IPS-18c (cell line): Measurements from ENCODE around the gene MSH5.
"Not testable (repeated sequence)": the region's sequence is repeated elsewhere in the genome, so short reads cannot be mapped to it uniquely, and the experiment has no call there.

ENCODE experiments used
- H3K4me3 ChIP-seq: 2 replicates; pipeline ENCODE4 v1.7.0; 2013; ENCODE audit warnings: low read depth, mild to moderate bottlenecking, low read length, moderate library complexity; ENCODE audit not compliant: insufficient read depth
- H3K9me3 ChIP-seq: one replicate; pipeline ENCODE4 v1.6.1; 2013; ENCODE audit warnings: mild to moderate bottlenecking, low read length, moderate library complexity; ENCODE audit not compliant: control insufficient read depth, insufficient read depth

Gene MSH5

DNA sequence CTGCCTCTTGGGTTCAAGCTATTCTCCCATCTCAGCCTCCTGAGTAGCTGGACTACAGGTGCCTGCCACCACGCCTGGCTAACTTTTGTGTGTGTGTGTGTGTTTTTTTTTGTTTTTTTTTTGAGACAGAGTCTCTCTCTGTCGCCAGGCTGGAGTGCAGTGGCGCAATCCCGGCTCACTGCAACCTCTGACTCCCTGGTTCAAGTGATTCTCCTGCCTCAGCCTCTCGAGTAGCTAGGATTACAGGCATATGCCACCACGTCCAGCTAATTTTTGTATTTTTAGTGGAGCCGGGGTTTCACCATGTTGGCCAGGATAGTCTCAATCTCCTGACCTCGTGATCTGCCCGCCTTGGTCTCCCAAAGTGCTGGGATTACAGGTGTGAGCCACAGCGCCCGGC lies 30.6 kb upstream of the MSH5 start:
- not testable (repeated sequence) for H3K9me3 ChIP-seq, H3K4me3 ChIP-seq

DNA sequence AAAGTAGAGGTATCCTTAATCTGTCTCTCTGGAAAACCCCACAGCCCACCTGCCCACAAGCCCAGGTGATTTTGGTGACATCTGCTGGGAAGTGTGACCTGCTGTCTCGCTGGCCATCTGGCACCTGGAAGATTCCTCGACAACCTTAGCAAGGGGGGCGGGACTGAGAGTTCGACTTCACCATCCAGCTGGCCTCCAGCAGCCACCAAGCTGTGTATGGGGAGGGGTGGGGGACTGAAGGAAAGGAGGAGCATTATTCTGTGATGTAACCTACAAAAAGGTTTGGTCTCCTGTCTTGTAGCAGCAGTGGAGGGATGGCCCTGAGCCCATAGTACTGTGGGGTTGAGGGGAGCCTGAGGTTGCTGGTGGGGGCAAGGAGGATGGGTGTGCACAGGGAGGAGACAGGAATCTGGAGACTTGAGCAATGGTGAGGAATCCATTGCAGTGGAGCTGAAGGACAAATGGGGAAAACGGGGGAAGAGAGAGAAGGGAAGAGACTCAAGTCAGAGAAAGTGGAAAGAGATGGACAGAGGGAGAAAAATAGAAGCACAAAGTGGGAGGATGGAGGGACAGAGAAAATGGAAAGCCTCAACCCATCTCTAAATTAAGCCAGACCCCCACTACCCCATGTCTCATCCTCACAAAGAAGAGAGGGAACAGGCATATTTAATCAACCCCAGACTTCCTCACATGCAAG lies 29.1 kb upstream of the MSH5 start:
- Histone ChIP-seq H3K9me3 (no peaks in the 10 kb centered on the region), H3K4me3 (no peak overlapping the region)

DNA sequence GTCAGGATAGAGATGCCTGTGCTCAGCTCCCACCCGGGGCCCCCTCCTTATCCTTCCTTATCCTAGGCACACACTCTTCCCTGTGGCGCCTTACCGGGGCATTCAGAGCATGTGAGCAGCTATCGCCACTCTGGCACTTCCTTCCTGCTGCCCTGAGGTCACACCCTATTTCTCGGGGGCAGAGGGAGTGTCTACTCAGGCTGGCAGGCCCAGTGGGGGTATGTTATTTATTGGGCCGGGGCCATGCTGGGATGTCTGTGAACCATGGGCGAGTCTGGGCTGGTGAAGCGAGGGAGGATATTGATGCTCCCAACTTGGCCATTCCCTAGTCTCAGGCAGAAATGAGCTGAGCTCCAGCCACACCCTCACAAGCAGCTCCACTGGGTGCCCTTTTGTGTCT lies 28.6 kb upstream of the MSH5 start:
- Histone ChIP-seq H3K4me3 (no peak overlapping the region), H3K9me3 (no peaks in the 10 kb centered on the region)

DNA sequence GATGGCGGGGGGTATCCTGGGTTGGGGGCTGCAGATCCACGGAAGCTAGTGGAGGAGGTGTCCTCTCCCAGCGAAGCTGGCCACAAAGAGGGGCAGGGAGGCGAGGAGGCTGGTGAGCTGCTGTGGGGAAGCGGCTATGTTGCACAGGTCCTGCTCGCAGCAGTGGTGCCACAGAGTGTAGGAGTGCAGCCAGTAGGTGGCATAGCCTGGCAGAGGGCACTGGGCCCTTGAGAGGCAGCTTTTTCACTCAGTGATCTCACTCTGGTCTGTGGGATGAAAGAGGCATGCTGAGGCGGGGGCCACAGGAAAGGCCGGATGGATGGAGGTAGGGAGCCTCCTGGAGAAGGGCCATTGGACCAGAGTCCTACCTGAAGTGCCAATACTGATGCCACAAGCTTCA lies 27.5 kb upstream of the MSH5 start:
- Histone ChIP-seq H3K4me3 (no peak overlapping the region), H3K9me3 (no peaks in the 10 kb centered on the region)

DNA sequence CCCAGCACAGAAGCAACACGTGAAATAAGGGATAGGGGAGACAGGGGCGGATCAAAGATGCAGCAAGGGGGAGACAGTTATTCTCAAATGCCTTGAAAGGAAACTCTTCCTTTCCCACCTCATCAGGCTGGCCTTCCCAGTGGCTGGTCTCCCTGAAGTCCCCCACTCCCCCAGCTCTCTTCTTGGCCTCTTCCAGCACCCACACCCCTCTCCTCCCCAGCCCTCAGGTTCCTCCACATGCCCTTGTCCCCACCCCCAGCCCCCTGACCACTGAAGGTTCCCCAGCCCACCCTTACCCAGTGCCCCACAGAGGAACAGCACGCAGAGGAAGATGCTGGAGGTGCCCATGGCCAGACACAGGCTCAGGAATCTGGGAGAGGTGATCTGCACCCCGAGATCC lies 26.3 kb upstream of the MSH5 start:
- Histone ChIP-seq H3K4me3 (no peak overlapping the region), H3K9me3 (no peaks in the 10 kb centered on the region)

DNA sequence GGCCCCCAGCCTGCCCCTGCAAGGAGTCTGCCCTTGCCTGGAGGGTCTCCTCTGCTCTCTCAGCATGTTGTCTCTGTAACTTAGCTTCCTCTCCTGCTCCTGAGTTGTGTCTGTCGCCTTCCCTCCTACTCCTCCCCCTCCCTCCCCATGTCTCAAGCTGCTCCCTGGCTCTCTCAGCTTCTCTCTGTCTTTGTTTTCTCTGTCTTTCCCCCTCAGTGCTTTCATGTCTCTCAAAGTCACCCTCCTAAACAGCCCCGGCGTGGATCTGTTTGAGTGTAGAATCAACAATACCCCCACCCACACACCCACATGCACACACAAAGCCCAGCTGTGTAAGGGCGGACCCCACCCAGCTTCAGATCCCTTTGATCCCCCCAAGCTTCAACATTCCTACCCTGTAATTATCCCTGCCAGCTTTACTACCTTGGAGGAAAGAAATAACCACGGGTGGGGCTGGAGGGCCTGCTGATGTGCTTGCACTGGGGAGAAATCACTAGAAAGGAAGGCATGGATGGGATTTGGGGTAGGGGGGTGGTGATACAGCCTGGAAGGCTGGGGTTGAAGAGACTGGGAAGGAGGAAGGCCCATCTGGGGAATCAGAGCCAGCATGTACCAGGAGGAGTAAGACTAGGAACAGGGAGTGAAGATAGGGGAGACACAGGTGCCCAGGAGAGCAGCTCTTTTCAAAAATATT lies 25.7 kb upstream of the MSH5 start:
- Histone ChIP-seq H3K9me3 (no peaks in the 10 kb centered on the region), H3K4me3 (no peak overlapping the region)

DNA sequence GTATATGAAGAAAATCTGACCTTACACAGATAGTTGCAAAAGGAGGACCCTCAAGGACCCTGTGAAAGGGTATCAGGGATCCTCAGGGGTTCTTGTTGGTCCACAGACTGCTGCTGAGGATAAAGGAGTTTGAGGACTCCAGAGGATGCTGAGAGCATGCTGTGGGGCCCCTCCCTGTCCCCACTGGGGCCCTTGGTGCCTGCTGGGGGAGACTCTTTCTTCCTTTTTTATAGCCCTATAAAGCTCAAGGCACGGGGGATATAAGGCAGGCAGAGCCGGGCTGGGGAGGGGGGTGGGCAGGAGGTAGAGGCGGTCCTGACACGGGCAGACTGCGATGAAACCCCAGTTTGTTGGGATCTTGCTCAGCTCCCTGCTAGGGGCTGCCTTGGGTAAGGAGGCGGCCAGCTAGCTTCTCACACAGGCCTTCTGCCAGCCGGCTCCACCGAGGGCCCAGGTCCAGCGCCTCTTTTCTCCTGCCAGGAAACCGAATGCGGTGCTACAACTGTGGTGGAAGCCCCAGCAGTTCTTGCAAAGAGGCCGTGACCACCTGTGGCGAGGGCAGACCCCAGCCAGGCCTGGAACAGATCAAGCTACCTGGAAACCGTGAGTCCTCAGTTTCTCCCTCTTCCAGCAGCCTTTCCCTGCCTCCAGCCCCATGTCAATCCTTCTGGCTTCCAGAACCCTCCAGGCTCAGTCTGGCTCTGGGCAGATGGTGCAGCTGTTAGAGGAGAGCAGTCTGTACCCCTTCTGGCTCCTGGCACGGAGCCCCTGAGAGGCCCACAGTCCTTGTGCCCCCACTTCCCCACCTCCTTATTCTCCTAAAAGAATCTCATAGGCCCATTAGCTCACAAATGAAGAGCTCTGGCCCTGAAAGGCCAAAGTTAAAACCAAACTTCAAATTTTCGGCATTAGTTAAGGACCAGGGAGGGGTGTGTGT lies 24.5 kb upstream of the MSH5 start, which contains the start of gene LY6G6D:
TSS of gene LY6G6D (plus strand) at position 327 of the 937 bp plus-strand sequence. CDS start at position 335, 8 bp downstream.
- Histone ChIP-seq H3K9me3 (no peaks in the 10 kb centered on the region), H3K4me3 (no peak within 1 kb of the TSS)

DNA sequence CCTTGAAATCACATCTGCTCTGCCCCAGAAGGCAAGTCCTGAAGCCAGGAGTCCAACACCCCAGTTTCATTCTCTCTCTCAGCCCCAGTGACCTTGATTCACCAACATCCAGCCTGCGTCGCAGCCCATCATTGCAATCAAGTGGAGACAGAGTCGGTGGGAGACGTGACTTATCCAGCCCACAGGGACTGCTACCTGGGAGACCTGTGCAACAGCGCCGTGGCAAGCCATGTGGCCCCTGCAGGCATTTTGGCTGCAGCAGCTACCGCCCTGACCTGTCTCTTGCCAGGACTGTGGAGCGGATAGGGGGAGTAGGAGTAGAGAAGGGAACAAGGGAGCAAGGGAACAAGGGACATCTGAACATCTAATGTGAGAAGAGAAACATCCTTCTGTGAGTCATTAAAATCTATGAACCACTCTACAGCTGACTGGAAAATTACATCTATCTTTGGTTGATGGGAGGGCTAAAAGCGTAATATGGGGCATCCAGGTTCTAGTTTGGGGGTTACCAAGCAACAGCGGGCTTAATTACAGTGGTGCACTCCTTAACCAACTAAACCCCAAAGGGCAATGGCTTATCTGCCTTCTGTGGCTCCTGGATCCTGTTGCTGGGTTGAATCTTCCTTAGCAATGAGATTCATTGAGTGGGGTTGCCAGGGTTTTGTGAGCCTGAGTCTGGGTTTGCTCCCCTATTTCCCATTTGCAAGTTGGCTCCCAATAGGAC lies 22.1 kb upstream of the MSH5 start:
- no peak overlapping the region for H3K4me3 ChIP-seq
- no peaks in the 10 kb centered on the region for H3K9me3 ChIP-seq

DNA sequence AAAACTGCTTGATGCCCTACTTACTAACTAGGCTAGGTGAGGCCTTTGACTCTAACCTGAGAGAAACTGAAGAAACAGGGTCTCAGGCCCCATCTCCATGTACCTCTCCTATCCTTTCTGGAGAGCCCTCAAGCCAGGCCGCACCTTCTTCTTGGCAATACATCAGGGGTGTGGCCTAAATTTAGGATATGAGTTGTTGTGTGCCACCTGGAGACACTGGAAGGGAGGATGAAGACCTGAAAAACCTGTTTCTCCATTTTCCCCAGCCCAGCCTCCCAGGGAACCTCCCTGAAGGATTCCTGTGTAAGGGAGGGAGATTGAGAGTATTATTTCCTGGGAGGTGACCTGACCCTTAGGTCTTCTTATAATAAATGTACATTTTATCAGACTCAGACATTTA lies 21.5 kb upstream of the MSH5 start:
- Histone ChIP-seq H3K4me3 (no peak overlapping the region), H3K9me3 (no peaks in the 10 kb centered on the region)

DNA sequence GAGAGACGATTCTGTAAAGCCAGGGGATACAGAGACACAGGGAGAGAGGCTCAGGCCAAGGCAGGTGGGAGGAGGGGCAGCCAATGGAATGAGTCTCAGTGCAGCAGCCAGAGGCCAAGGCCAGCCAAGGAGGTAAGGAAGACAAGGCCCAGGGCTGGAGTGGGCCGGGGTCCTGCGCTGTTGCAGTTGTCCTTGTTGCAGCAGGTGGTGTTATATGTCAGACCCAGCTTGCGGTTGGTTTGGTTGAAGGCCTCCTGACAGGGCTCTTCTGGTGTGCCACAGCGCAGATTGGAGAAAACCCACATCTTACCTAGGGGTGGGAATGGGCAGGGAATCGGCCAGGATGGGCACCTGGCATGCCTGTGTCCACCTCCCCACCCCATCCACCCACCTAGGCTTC lies 20.8 kb upstream of the MSH5 start:
- Histone ChIP-seq H3K9me3 (no peaks in the 10 kb centered on the region), H3K4me3 (no peak overlapping the region)

DNA sequence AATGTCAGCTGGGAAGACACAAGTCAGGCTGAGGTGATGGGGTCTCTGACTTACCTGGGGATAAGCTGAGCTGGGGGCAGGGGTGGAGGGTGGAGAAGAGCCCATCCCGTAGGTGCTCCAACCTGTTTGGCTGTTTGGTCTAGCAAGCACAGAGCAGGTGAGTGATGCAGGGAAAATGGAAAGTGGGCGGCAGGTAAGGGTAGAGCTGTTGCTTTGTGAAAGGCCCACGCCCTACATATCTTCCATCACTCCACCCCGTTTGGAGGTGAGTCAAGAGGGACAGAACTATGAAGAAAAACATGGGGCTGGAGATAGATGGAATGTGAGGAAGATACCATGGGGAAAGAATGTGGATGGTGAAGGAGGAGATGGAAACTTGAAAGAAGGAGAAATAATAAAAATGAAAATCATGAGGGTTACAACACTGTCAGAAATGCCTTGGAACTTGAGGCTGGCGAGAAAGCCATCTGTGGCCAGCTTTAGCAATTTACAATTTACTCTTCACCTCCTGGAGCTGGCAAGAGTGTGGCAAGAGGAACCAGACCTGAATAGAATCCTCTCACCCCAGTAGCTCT lies 19.5 kb upstream of the MSH5 start:
- H3K4me3 ChIP-seq = no peak overlapping the region

DNA sequence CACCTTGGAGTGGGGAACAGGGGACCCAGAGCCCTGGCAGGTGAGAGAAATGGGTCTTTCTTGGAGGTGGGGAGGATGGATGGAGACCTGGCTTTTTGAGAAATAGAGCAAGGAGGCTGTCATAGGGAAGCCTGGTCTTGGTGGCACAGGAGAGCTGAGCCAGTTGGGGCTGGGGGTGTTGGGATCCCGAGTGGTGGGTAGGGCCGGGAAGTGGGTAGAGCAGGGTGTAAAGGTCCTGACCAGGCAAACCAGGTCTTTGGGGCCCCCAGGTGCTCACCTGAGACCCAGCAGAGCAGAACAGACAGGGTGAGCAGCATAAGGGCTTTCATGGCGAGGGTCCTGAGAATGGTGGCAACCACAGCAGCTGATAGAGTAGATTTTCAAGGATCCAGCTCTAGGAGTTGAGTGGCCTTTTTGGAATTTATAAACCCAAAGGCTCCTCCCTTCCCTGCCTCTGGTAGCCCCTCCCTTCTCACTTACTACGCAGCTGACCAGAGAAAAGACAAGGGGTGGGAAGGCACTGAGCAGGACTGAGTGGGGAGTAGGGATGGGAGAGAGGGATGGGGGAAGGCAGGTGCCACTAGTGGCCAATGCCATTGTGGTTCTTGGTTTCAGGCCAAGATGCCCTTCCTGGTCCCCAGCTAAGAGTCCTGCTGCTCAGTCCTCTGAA lies 18.3 kb upstream of the MSH5 start, which contains the start of gene LY6G6C:
TSS of gene LY6G6C (minus strand) at position 396 of the 670 bp plus-strand sequence. CDS start at position 329, 67 bp downstream.
- Histone ChIP-seq H3K4me3 (no peak within 1 kb of the TSS), H3K9me3 (no peaks in the 10 kb centered on the region)

More for the DNA sequence above, 19.5 kb upstream of the MSH5 start:
- no peaks in the 10 kb centered on the region for H3K9me3 ChIP-seq

DNA sequence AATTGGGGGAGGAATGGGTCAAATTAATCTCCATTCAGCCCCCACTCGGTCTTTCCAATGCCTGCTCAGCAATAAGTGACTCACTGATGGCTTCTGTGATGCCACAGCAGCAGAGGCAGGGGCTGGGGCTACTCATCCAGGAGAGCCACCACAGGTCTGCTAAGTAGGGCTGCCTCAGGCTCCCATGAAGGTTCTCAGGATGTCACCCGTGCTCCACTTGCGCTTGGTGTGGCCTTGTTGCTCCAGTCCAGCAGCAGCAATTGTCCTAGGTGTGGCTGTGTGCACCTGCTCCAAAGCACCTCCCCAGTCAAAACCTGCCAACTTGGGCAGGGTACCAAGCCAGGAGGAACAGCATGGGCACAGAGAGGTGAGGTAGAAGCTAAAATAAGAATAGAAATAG lies 17.6 kb upstream of the MSH5 start:
- Histone ChIP-seq H3K9me3 (no peaks in the 10 kb centered on the region), H3K4me3 (no peak overlapping the region)

DNA sequence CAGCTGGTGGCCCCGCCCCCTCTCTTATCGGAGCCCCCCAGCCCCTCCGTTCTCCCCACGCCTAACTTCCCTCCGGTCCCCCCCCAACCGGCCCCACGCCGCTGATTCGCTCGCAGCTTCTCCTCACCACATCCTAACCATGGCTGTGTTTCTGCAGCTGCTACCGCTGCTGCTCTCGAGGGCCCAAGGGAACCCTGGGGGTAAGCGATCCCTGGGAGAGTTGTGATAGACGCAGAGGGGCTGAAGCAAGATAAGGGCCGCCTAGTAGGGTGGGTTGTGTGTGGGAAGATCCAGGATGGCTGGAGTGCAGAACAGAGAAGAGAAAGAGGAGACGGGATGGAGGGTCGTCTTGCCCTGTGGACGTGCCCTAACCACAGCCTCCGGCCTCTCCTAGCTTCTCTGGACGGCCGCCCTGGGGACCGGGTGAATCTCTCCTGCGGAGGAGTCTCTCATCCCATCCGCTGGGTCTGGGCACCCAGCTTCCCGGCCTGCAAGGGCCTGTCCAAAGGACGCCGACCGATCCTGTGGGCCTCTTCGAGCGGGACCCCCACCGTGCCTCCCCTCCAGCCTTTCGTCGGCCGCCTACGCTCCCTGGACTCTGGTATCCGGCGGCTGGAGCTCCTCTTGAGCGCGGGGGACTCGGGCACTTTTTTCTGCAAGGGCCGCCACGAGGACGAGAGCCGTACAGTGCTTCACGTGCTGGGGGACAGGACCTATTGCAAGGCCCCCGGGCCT lies 16.4 kb upstream of the MSH5 start, which contains the start of gene MPIG6B:
TSS of gene MPIG6B (plus strand) at position 129 of the 735 bp plus-strand sequence. CDS start at position 140, 11 bp downstream.
- Histone ChIP-seq H3K9me3 (no peaks in the 10 kb centered on the region), H3K4me3 (no peak within 1 kb of the TSS)

DNA sequence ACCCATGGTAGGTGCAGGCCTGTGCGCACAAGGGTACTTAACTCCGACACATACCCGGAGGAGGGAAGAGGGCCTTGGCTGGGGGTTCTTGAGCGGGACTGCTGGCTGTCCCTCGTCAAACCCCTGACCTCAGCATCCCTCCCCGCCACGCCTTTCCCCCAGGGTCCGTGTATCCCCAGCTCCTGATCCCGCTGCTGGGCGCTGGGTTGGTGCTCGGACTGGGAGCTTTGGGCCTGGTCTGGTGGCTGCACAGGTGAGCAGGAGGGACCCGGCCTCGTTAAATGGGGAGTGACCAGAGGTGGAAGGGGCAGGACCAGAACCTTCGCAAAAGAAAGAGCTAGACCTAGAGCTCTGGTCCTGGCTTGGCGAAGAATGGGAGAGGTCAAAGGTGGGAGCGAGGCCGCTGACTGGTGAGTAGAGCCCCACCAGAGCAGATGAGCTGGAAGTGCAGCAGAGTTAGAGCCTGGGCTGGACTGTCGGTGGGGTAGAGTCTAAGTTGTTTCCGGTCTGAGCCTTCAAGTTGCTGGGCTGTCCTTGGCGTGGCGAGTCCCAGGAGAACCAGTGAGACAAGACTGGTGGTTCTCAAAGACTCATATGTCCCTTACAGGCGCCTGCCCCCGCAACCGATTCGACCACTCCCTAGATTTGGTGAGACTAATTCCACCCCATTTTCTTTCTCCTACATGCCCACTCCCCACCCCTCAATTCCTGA lies 15.7 kb upstream of the MSH5 start:
- Histone ChIP-seq H3K9me3 (no peaks in the 10 kb centered on the region), H3K4me3 (no peak overlapping the region)
